Measurements from ENCODE around the gene CNTNAP2. TPM values are rescaled to one million over a fixed set of nuclear protein-coding genes. Genes with fewer than 3 reads are reported as not detected.

Gene CNTNAP2
- total and polyA plus RNA-seq, 7 donors, result 0.60 to 2.4 (median 1.7) TPM

GRCh38 chr7:146740039-146740438 lies 623.4 kb downstream of the CNTNAP2 start:
- TF ChIP-seq POLR2AphosphoS5 (IDR thresholded peaks at IDR 0.05) (no peak), POLR2A (IDR thresholded peaks at IDR 0.05) (no peak)
- peaks cover 0 to 10% (median 0%) of the 10 kb centered on the region in 4 donors for H3K9me3 ChIP-seq
- no peaks in the 10 kb centered on the region for H3K4me1 ChIP-seq
- 91 to 94% methylated on average over 1 of the region's 1 CpG for WGBS, 2 donors
- no peak for DNase-seq
- H3K27ac ChIP-seq, result no peak overlapping the region
- no peak overlapping the region for H3K4me3 ChIP-seq
- intact Hi-C loops (cut with DNase I), result no loop called here
- no peaks in the 10 kb centered on the region for H3K36me3 ChIP-seq
- H3K27me3 ChIP-seq, result no peaks in the 10 kb centered on the region

- Histone ChIP-seq H3K36me3 (no peaks in the 10 kb centered on the region), H3K9me3 (peaks cover 0 to 10% (median 0%) of the 10 kb centered on the region in 4 donors), H3K4me3 (no peak overlapping the region), H3K27ac (no peak overlapping the region), H3K27me3 (no peaks in the 10 kb centered on the region), H3K4me1 (no peaks in the 10 kb centered on the region)
- TF ChIP-seq EP300 (IDR thresholded peaks at IDR 0.05), result no peak
- TF ChIP-seq POLR2AphosphoS5 (IDR thresholded peaks at IDR 0.05), result no peak
- TF ChIP-seq, protein P1, sequence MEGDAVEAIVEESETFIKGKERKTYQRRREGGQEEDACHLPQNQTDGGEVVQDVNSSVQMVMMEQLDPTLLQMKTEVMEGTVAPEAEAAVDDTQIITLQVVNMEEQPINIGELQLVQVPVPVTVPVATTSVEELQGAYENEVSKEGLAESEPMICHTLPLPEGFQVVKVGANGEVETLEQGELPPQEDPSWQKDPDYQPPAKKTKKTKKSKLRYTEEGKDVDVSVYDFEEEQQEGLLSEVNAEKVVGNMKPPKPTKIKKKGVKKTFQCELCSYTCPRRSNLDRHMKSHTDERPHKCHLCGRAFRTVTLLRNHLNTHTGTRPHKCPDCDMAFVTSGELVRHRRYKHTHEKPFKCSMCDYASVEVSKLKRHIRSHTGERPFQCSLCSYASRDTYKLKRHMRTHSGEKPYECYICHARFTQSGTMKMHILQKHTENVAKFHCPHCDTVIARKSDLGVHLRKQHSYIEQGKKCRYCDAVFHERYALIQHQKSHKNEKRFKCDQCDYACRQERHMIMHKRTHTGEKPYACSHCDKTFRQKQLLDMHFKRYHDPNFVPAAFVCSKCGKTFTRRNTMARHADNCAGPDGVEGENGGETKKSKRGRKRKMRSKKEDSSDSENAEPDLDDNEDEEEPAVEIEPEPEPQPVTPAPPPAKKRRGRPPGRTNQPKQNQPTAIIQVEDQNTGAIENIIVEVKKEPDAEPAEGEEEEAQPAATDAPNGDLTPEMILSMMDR (IDR thresholded peaks at IDR 0.05), result no peak
- no peak for TF ChIP-seq POLR2A (IDR thresholded peaks at IDR 0.05)
- intact Hi-C loops (cut with DNase I), result no loop called here
- no peak for DNase-seq
Measured at GRCh38 chr7:146741911-146742310, 625.3 kb downstream of the CNTNAP2 start.

- Histone ChIP-seq H3K9me3 (peaks cover 0 to 4% (median 0%) of the 10 kb centered on the region in 4 donors), H3K4me1 (no peaks in the 10 kb centered on the region), H3K36me3 (no peaks in the 10 kb centered on the region), H3K27ac (no peak overlapping the region), H3K27me3 (no peaks in the 10 kb centered on the region), H3K4me3 (no peak overlapping the region)
- DNase-seq, result no peak
- TF ChIP-seq POLR2AphosphoS5 (IDR thresholded peaks at IDR 0.05) (no peak), POLR2A (IDR thresholded peaks at IDR 0.05) (no peak), EP300 (IDR thresholded peaks at IDR 0.05) (no peak)
- TF ChIP-seq, protein P1 (IDR thresholded peaks at IDR 0.05), result no peak
- intact Hi-C loops (cut with DNase I), result no loop called here
- 22 to 60% methylated on average over 1 of the region's 1 CpG for WGBS, 2 donors
Measured at GRCh38 chr7:146754385-146754784, 637.8 kb downstream of the CNTNAP2 start.

DNA sequence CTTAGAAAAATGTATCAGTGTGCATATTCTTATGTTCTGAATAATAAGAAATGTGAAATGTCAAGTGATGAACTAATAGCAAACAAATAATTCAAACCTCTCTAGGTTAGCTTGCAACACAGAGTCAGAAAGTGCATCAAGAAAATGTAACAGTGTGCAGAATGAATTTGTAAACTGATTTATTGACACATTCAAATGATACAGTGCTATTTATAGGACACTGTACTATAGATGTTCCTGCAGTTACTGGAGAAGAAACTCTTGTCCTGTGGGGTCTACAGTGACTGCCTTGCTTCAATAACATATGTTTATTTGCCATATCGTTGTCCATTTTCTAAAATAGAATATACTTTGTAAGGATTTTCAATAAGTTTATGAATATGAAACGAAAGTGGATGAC lies 639.0 kb downstream of the CNTNAP2 start:
- Histone ChIP-seq H3K4me3 (no peak overlapping the region), H3K4me1 (no peaks in the 10 kb centered on the region), H3K9me3 (no peaks in the 10 kb centered on the region), H3K27ac (no peak overlapping the region), H3K36me3 (no peaks in the 10 kb centered on the region), H3K27me3 (no peaks in the 10 kb centered on the region)
- intact Hi-C loops (cut with DNase I), result no loop called here
- no peak for TF ChIP-seq EP300 (IDR thresholded peaks at IDR 0.05)
- TF ChIP-seq POLR2AphosphoS5 (IDR thresholded peaks at IDR 0.05), result no peak
- no peak for TF ChIP-seq POLR2A (IDR thresholded peaks at IDR 0.05)
- TF ChIP-seq, protein P1 (IDR thresholded peaks at IDR 0.05), result no peak
- DNase-seq, result no peak
- WGBS, 2 donors, result 48 to 73% methylated on average over 2 of the region's 2 CpGs

- no peak overlapping the region for H3K4me3 ChIP-seq
- no peaks in the 10 kb centered on the region for H3K27me3 ChIP-seq
- DNase-seq, result no peak
- intact Hi-C loops (cut with DNase I), result no loop called here
- no peak for TF ChIP-seq POLR2AphosphoS5 (IDR thresholded peaks at IDR 0.05)
- TF ChIP-seq EP300 (IDR thresholded peaks at IDR 0.05), result no peak
- TF ChIP-seq POLR2A (IDR thresholded peaks at IDR 0.05), result no peak
- TF ChIP-seq, protein P1 (IDR thresholded peaks at IDR 0.05), result no peak
- 47 to 63% methylated on average over 3 of the region's 3 CpGs for WGBS, 2 donors
- no peaks in the 10 kb centered on the region for H3K9me3 ChIP-seq
- no peaks in the 10 kb centered on the region for H3K36me3 ChIP-seq
- H3K27ac ChIP-seq, result no peak overlapping the region
- H3K4me1 ChIP-seq, result no peaks in the 10 kb centered on the region
Measured at GRCh38 chr7:146764458-146764857, 647.9 kb downstream of the CNTNAP2 start.
